ENCODE measurements around the gene SF1.

SF1 gene

GRCh38 chr11:64744544-64745188 is 33.7 kb downstream of the SF1 start:
- DNase-seq, result peak; percentile 86

- peak; percentile 94 for DNase-seq
Observed at GRCh38 chr11:64743591-64744543, 34.5 kb downstream of the SF1 start, which contains the start of gene RASGRP2. Gene RASGRP2, minus strand, starts transcription at chr11:64744142. Its CDS starts 1,276 bp downstream, at chr11:64742866.

GRCh38 chr11:64742889-64743590 is 35.3 kb downstream of the SF1 start:
- DNase-seq, result peak; percentile 93

- DNase-seq, result no peak
Observed at GRCh38 chr11:64742087-64742888, 36.1 kb downstream of the SF1 start.

GRCh38 chr11:64741375-64742086 is 36.8 kb downstream of the SF1 start:
- DNase-seq, result no peak

- DNase-seq, result no peak
Observed at GRCh38 chr11:64739871-64740270, 38.5 kb downstream of the SF1 start.

GRCh38 chr11:64736654-64737053 is 41.7 kb downstream of the SF1 start:
- no peak for DNase-seq

- DNase-seq, result no peak
Observed at GRCh38 chr11:64735725-64736259, 42.5 kb downstream of the SF1 start.

GRCh38 chr11:64734811-64735724 is 43.3 kb downstream of the SF1 start:
- no peak for DNase-seq

- DNase-seq, result no peak
Observed at GRCh38 chr11:64731601-64732000, 46.7 kb downstream of the SF1 start.

GRCh38 chr11:64729851-64730382 is 48.4 kb downstream of the SF1 start:
- no peak for DNase-seq

- no peak for DNase-seq
Observed at GRCh38 chr11:64728757-64729365, 49.5 kb downstream of the SF1 start.

GRCh38 chr11:64726867-64727530 is 51.3 kb downstream of the SF1 start:
- no peak for DNase-seq

GRCh38 chr11:64726211-64726641 is 52.1 kb downstream of the SF1 start:
- no peak for DNase-seq

GRCh38 chr11:64724863-64725532 is 53.3 kb downstream of the SF1 start:
- DNase-seq, result no peak

GRCh38 chr11:64723907-64724862 is 54.2 kb downstream of the SF1 start:
- DNase-seq, result no peak
